AG09309 (cell line): ENCODE results near the gene OR2M5.

Experiments
- DNase-seq: peaks from one replicate; pipeline ENCODE4 v3.0.0-alpha.2; 2010; ENCODE audit warnings: low read depth
- H3K4me3 ChIP-seq: 2 replicates; pipeline ENCODE4 v1.5.1; 2011; ENCODE audit warnings: mild to moderate bottlenecking, low read depth, low read length, moderate library complexity; ENCODE audit not compliant: control insufficient read depth
- CTCF ChIP-seq: IDR thresholded peaks from 2 replicates; pipeline ENCODE4 v1.5.1; 2011; ENCODE audit warnings: mild to moderate bottlenecking, low read depth, low read length, inconsistent platforms; ENCODE audit not compliant: insufficient read depth, control insufficient read depth; ENCODE audit errors: missing control alignments

Gene OR2M5

GRCh38 chr1:248144513-248145198 is at the start of gene OR2M5:
Gene OR2M5, plus strand, starts transcription at chr1:248145148. Its CDS starts 0 bp downstream, at chr1:248145148.
- DNase-seq, result no peak
- no peak for TF ChIP-seq CTCF
- no peak within 1 kb of the TSS for H3K4me3 ChIP-seq

GRCh38 chr1:248098529-248098928 is 46.4 kb upstream of the OR2M5 start:
- DNase-seq, result no peak
- TF ChIP-seq CTCF, result no peak

GRCh38 chr1:248102847-248103246 is 42.1 kb upstream of the OR2M5 start:
- no peak overlapping the region for H3K4me3 ChIP-seq
- no peak for DNase-seq
- TF ChIP-seq CTCF, result no peak

More at GRCh38 chr1:248098529-248098928, 46.4 kb upstream of the OR2M5 start:
- H3K4me3 ChIP-seq, result no peak overlapping the region

- H3K4me3 ChIP-seq, result no peak overlapping the region
- no peak for TF ChIP-seq CTCF
- no peak for DNase-seq
These were observed 33.8 kb upstream of the OR2M5 start for GRCh38 chr1:248111157-248111556.

- no peak overlapping the region for H3K4me3 ChIP-seq
- DNase-seq, result no peak
These were observed 30.1 kb upstream of the OR2M5 start for GRCh38 chr1:248114890-248115289.

GRCh38 chr1:248127653-248128052 is 17.3 kb upstream of the OR2M5 start:
- H3K4me3 ChIP-seq, result no peak overlapping the region
- TF ChIP-seq CTCF, result no peak
- no peak for DNase-seq

More at GRCh38 chr1:248114890-248115289, 30.1 kb upstream of the OR2M5 start:
- no peak for TF ChIP-seq CTCF
